Endothelial cell of umbilical vein (primary cell): ENCODE results near the gene SDK2. TPM values are rescaled to one million over a fixed set of nuclear protein-coding genes. Genes with fewer than 3 reads are reported as not detected.

Experiments
- BruUV-seq: library from RNA; stranded (reverse); fragments of 400-500 nt; replicated peaks from 2 replicates; lab custom pipeline; 2021; lab: Mats Ljungman, UMichigan
- CTCF ChIA-PET: fragments of 300-600, 350-600 bp; sonication (Branson Sonifier 250); formaldehyde crosslinking; loops from one replicate; lab custom pipeline; 2021; ENCODE audit warnings: antibody characterized with exemption, inconsistent platforms; lab: Charles Lee
- POLR2A ChIA-PET: fragments of 300-600, 350-600 bp; sonication (Branson Sonifier 250); formaldehyde crosslinking; loops from one replicate; lab custom pipeline; 2021; ENCODE audit warnings: antibody characterized with exemption, inconsistent platforms; lab: Charles Lee
- DNase-seq: peaks from one replicate; pipeline ENCODE4 v3.0.0-alpha.2; 2011; ENCODE audit warnings: low read depth, low spot score
- FAIRE-seq: peaks from 2 replicates; lab custom pipeline; 2011; peaks lifted over from hg19 to GRCh38; lab: Jason Lieb, UNC
- H2AFZ ChIP-seq: 2 replicates; pipeline ENCODE4 v1.6.0; 2012; ENCODE audit warnings: low read depth, low read length, control low read depth, inconsistent platforms
- H3K27ac ChIP-seq: 2 replicates; pipeline ENCODE4 v1.5.1; 2011; ENCODE audit warnings: low read depth, mild to moderate bottlenecking, control low read depth, low read length, moderate library complexity; ENCODE audit not compliant: insufficient read depth
- H3K27me3 ChIP-seq, 2 experiments: 2 replicates each; pipeline versions ENCODE4 v1.6.0 to v1.6.1; 2011; ENCODE audit warnings: low read length in 2 of 2, mixed read lengths in 1 of 2; ENCODE audit not compliant: control insufficient read depth in 2 of 2, insufficient read depth in 2 of 2
- H3K36me3 ChIP-seq, 2 experiments: 2 replicates in 1 of 2; 3 replicates in 1 of 2; pipeline ENCODE4 v1.5.1; 2011; ENCODE audit warnings: low read length in 2 of 2, mild to moderate bottlenecking in 1 of 2, moderate library complexity in 1 of 2; ENCODE audit not compliant: control insufficient read depth in 2 of 2, insufficient read depth in 2 of 2; ENCODE audit errors: extremely low read depth in 1 of 2
- H3K4me1 ChIP-seq: 3 replicates; pipeline ENCODE4 v1.5.1; 2011; ENCODE audit warnings: mild to moderate bottlenecking, low read length; ENCODE audit not compliant: control insufficient read depth, insufficient read depth; ENCODE audit errors: extremely low read depth
- H3K4me2 ChIP-seq: 2 replicates; pipeline ENCODE4 v1.6.1; 2011; ENCODE audit warnings: low read length, control low read depth, mixed read lengths; ENCODE audit not compliant: insufficient read depth
- H3K4me3 ChIP-seq, 3 experiments: fragments of 200-600 bp in 1 of 3; sonication (generic), shearing (Covaris generic) in 1 of 3; replicated peaks in 1 of 3; 2 replicates each; pipeline ENCODE4 v1.5.1; 2011 to 2016; ENCODE audit warnings: control low read depth in 3 of 3, low read length in 3 of 3, mild to moderate bottlenecking in 2 of 3, inconsistent platforms in 1 of 3, low read depth in 1 of 3, moderate library complexity in 1 of 3; ENCODE audit not compliant: insufficient read depth in 1 of 3
- H3K79me2 ChIP-seq: 2 replicates; pipeline ENCODE4 v1.6.0; 2012; ENCODE audit warnings: low read length, inconsistent platforms; ENCODE audit not compliant: control insufficient read depth, insufficient read depth
- H3K9ac ChIP-seq: replicated peaks from 2 replicates; pipeline ENCODE3; 2011; ENCODE audit warnings: low read length, control low read depth; ENCODE audit not compliant: insufficient read depth; ENCODE audit errors: extremely low read depth
- H3K9me1 ChIP-seq: replicated peaks from 3 replicates; pipeline ENCODE4 v1.6.0; 2011; ENCODE audit warnings: mild to moderate bottlenecking, low read length; ENCODE audit not compliant: control insufficient read depth, insufficient read depth; ENCODE audit errors: extremely low read depth
- H3K9me3 ChIP-seq: replicated peaks from 2 replicates; pipeline ENCODE4 v1.5.1; 2012; ENCODE audit warnings: low read length, inconsistent platforms; ENCODE audit not compliant: control insufficient read depth, insufficient read depth
- H4K20me1 ChIP-seq: replicated peaks from 2 replicates; pipeline ENCODE3; 2011; ENCODE audit warnings: mild to moderate bottlenecking, low read length; ENCODE audit not compliant: control insufficient read depth, insufficient read depth; ENCODE audit errors: extremely low read depth
- CTCF ChIP-seq, 2 donors: IDR thresholded peaks; 1 replicate in 1 of 2; 2 replicates in 1 of 2; pipeline ENCODE4 v1.5.1; 2011; ENCODE audit warnings: low read length in 2 of 2, mild to moderate bottlenecking in 2 of 2, moderate library complexity in 2 of 2, control low read depth in 1 of 2, inconsistent platforms in 1 of 2, low read depth in 1 of 2; ENCODE audit not compliant: insufficient read depth in 1 of 2; ENCODE audit errors: extremely low read depth in 1 of 2
- EZH2 ChIP-seq: IDR thresholded peaks from 2 replicates; pipeline ENCODE4 v1.6.1; 2012; ENCODE audit warnings: borderline replicate concordance, low read depth, mild to moderate bottlenecking, moderate library complexity, low read length, inconsistent platforms; ENCODE audit not compliant: severe bottlenecking
- FOS ChIP-seq: IDR thresholded peaks from 2 replicates; pipeline ENCODE4 v1.6.1; 2011; ENCODE audit warnings: mild to moderate bottlenecking, low read length, moderate library complexity, borderline replicate concordance; ENCODE audit not compliant: insufficient read depth
- GATA2 ChIP-seq: IDR thresholded peaks from 2 replicates; pipeline ENCODE4 v1.7.0; 2011; ENCODE audit warnings: low read depth, mild to moderate bottlenecking, moderate library complexity, mixed read lengths, low read length; ENCODE audit not compliant: insufficient read length, insufficient read depth
- JUN ChIP-seq: IDR thresholded peaks from 2 replicates; pipeline ENCODE4 v1.6.1; 2011; ENCODE audit warnings: borderline replicate concordance, low read depth; ENCODE audit not compliant: insufficient read length, insufficient read depth
- MAX ChIP-seq: IDR thresholded peaks from 2 replicates; pipeline ENCODE4 v1.6.1; 2011; ENCODE audit not compliant: insufficient read depth, insufficient read length
- MYC ChIP-seq: IDR thresholded peaks from one replicate; pipeline ENCODE4 v1.6.1; 2011; ENCODE audit warnings: mild to moderate bottlenecking, low read depth, low read length
- POLR2A ChIP-seq: IDR thresholded peaks from 2 replicates; pipeline ENCODE4 v1.6.1; 2012; ENCODE audit warnings: low read depth, mild to moderate bottlenecking, control low read depth, low read length
- POLR2AphosphoS5 ChIP-seq: IDR thresholded peaks from 2 replicates; pipeline ENCODE4 v1.6.1; 2012; ENCODE audit warnings: low read depth, mild to moderate bottlenecking, control low read depth, low read length, moderate library complexity; ENCODE audit not compliant: insufficient read depth
- dilution Hi-C: fragments of 300-500 bp; cut with MboI; formaldehyde crosslinking; loops from one replicate; pipeline ENCODE4 v1.15.0; 2019; ENCODE audit warnings: low sequenced_read_pairs; ENCODE audit not compliant: extremely low pct_ligation_motif_present
- intact Hi-C: fragments of 100-400 bp; cut with micrococcal nuclease; formaldehyde crosslinking; loops from one replicate; pipeline ENCODE4 v1.10.0; 2022
- polyA plus RNA-seq, 4 experiments: library from polyadenylated mRNA; depleted of rRNA in 3 of 4; stranded (reverse) in 3 of 4; unstranded in 1 of 4; fragments of >200 nt; gene quantifications; 2 replicates each; pipeline versions ENCODE4 v1.2.1 to v1.2.3, GENCODE V29; 2011 to 2012; ENCODE audit warnings: missing spikeins in 1 of 4
- total RNA-seq: library from RNA; stranded (reverse); gene quantifications from 2 replicates; pipeline ENCODE4 v1.2.3, GENCODE V29; 2021

SDK2 gene
- total and polyA plus RNA-seq, 2 donors (not counting 3 experiments of a cell fraction or from before 2014, with no cell fraction given), result not detected

DNA sequence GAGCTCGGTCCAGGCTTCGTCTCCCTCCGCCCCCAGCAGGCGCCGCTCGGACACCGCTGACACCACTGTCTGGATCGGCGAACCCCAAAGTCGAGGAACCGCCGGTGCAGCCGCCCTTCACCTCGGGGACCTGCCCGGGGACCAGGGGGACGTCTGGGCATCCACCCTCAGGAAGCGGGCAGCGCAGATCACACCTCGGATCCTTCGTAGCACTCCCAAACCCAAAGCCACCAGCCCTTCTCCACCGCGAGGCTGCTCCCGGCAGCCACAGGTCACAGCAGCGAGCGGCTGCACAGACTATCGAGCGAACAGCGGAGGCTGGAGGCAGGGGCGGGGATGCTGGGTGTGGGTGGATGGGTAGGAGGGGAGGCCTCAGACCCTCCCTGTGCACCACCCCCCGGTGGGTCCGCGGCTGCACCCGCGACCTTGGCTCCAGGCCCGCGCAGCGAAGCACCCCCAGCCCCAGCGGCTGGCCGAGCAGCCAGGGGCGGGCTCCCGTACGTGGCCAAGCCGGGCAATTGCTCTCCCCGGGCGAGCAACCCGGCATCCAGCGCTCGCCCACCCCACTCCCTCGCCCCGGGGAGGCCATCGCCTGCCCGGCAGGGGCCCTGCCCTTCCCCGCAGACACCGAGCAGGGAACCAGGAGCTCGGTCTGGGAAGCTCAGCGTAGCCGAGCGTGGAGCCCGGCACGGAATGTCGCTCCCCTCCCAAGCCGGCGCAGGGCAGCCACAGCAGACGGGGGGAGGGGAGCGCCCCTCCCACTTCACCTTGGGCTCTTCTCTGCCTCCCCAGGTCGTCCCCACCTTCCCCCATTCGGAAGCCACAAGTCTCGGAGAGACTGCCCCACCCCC, 1.0 kb downstream of the SDK2 start:
- no peak for TF ChIP-seq EZH2
- no peak for TF ChIP-seq GATA2
- no peak for TF ChIP-seq CTCF (IDR thresholded peaks at IDR 0.05; ENCODE audit: extremely low read depth in 1 of 2, insufficient read depth in 1 of 2, low read depth in 1 of 2, low read length in 2 of 2)
- no peak for TF ChIP-seq JUN
- no peak for TF ChIP-seq POLR2AphosphoS5
- no peak for TF ChIP-seq FOS
- TF ChIP-seq MYC, result no peak
- TF ChIP-seq POLR2A, result no peak
- TF ChIP-seq MAX, result no peak
- DNase-seq, result no peak
- peaks cover 14 to 35% of the 10 kb centered on the region in 2 experiments for H3K27me3 ChIP-seq
- FAIRE-seq, result no peak
- intact Hi-C loops (no loop called here), dilution Hi-C loops (no loop called here)
- H3K4me3 ChIP-seq, result no peak overlapping the region
- no peak overlapping the region for H2AFZ ChIP-seq
- no peaks in the 10 kb centered on the region for H3K9me3 ChIP-seq
- H3K4me2 ChIP-seq, result no peak overlapping the region
- POLR2A ChIA-PET, result no interaction called here
- no peaks in the 10 kb centered on the region for H3K4me1 ChIP-seq
- no peak overlapping the region for H3K9ac ChIP-seq
- H3K79me2 ChIP-seq, result no peaks in the 10 kb centered on the region
- H3K9me1 ChIP-seq, result no peaks in the 10 kb centered on the region
- no peak overlapping the region for H3K27ac ChIP-seq
- no peaks in the 10 kb centered on the region for H4K20me1 ChIP-seq
- no TSS peak for BruUV-seq
- H3K36me3 ChIP-seq, result no peaks in the 10 kb centered on the region
- CTCF ChIA-PET, result no interaction called here
